ENCODE results near the gene CYBC1.

Gene CYBC1

GRCh38 chr17:82494236-82495055 is 43.9 kb upstream of the CYBC1 start (continued):
- TF ChIP-seq PRDM2 (tag by site-specific recombination; IDR thresholded peaks at IDR 0.05; ENCODE audit: borderline replicate concordance), result peak; percentile 83; the same call in 1 of the 2 replicates
- peak; percentile 90 for TF ChIP-seq ZNF394 (tag by site-specific recombination; IDR thresholded peaks at IDR 0.05; ENCODE audit: borderline replicate concordance)
- no peak for TF ChIP-seq ZNF473 (tag by site-specific recombination; IDR thresholded peaks at IDR 0.05)
- TF ChIP-seq, protein P1, sequence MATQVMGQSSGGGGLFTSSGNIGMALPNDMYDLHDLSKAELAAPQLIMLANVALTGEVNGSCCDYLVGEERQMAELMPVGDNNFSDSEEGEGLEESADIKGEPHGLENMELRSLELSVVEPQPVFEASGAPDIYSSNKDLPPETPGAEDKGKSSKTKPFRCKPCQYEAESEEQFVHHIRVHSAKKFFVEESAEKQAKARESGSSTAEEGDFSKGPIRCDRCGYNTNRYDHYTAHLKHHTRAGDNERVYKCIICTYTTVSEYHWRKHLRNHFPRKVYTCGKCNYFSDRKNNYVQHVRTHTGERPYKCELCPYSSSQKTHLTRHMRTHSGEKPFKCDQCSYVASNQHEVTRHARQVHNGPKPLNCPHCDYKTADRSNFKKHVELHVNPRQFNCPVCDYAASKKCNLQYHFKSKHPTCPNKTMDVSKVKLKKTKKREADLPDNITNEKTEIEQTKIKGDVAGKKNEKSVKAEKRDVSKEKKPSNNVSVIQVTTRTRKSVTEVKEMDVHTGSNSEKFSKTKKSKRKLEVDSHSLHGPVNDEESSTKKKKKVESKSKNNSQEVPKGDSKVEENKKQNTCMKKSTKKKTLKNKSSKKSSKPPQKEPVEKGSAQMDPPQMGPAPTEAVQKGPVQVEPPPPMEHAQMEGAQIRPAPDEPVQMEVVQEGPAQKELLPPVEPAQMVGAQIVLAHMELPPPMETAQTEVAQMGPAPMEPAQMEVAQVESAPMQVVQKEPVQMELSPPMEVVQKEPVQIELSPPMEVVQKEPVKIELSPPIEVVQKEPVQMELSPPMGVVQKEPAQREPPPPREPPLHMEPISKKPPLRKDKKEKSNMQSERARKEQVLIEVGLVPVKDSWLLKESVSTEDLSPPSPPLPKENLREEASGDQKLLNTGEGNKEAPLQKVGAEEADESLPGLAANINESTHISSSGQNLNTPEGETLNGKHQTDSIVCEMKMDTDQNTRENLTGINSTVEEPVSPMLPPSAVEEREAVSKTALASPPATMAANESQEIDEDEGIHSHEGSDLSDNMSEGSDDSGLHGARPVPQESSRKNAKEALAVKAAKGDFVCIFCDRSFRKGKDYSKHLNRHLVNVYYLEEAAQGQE (tag by site-specific recombination; IDR thresholded peaks at IDR 0.05), result peak; percentile 63
- TF ChIP-seq ZNF274 (IDR thresholded peaks at IDR 0.05; ENCODE audit: low read length), result no peak
- no peak for TF ChIP-seq ZNF274 (tag by site-specific recombination; IDR thresholded peaks at IDR 0.05; ENCODE audit: borderline replicate concordance)
- no peak for TF ChIP-seq ZNF18 (tag by site-specific recombination; IDR thresholded peaks at IDR 0.05)
- no peak for TF ChIP-seq ZNF16 (tag by site-specific recombination; IDR thresholded peaks at IDR 0.05; ENCODE audit: low read depth)
- TF ChIP-seq, protein P2, sequence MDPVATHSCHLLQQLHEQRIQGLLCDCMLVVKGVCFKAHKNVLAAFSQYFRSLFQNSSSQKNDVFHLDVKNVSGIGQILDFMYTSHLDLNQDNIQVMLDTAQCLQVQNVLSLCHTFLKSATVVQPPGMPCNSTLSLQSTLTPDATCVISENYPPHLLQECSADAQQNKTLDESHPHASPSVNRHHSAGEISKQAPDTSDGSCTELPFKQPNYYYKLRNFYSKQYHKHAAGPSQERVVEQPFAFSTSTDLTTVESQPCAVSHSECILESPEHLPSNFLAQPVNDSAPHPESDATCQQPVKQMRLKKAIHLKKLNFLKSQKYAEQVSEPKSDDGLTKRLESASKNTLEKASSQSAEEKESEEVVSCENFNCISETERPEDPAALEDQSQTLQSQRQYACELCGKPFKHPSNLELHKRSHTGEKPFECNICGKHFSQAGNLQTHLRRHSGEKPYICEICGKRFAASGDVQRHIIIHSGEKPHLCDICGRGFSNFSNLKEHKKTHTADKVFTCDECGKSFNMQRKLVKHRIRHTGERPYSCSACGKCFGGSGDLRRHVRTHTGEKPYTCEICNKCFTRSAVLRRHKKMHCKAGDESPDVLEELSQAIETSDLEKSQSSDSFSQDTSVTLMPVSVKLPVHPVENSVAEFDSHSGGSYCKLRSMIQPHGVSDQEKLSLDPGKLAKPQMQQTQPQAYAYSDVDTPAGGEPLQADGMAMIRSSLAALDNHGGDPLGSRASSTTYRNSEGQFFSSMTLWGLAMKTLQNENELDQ (tag by site-specific recombination; IDR thresholded peaks at IDR 0.05; ENCODE audit: low read depth), result no peak
- TF ChIP-seq ZNF169 (tag by site-specific recombination; IDR thresholded peaks at IDR 0.05), result no peak
- TF ChIP-seq, protein P3, sequence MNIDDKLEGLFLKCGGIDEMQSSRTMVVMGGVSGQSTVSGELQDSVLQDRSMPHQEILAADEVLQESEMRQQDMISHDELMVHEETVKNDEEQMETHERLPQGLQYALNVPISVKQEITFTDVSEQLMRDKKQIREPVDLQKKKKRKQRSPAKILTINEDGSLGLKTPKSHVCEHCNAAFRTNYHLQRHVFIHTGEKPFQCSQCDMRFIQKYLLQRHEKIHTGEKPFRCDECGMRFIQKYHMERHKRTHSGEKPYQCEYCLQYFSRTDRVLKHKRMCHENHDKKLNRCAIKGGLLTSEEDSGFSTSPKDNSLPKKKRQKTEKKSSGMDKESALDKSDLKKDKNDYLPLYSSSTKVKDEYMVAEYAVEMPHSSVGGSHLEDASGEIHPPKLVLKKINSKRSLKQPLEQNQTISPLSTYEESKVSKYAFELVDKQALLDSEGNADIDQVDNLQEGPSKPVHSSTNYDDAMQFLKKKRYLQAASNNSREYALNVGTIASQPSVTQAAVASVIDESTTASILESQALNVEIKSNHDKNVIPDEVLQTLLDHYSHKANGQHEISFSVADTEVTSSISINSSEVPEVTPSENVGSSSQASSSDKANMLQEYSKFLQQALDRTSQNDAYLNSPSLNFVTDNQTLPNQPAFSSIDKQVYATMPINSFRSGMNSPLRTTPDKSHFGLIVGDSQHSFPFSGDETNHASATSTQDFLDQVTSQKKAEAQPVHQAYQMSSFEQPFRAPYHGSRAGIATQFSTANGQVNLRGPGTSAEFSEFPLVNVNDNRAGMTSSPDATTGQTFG (tag by site-specific recombination; IDR thresholded peaks at IDR 0.05; ENCODE audit: borderline replicate concordance), result no peak
- TF ChIP-seq ZNF146 (tag by site-specific recombination; IDR thresholded peaks at IDR 0.05), result peak; percentile 5
- TF ChIP-seq, protein P4, sequence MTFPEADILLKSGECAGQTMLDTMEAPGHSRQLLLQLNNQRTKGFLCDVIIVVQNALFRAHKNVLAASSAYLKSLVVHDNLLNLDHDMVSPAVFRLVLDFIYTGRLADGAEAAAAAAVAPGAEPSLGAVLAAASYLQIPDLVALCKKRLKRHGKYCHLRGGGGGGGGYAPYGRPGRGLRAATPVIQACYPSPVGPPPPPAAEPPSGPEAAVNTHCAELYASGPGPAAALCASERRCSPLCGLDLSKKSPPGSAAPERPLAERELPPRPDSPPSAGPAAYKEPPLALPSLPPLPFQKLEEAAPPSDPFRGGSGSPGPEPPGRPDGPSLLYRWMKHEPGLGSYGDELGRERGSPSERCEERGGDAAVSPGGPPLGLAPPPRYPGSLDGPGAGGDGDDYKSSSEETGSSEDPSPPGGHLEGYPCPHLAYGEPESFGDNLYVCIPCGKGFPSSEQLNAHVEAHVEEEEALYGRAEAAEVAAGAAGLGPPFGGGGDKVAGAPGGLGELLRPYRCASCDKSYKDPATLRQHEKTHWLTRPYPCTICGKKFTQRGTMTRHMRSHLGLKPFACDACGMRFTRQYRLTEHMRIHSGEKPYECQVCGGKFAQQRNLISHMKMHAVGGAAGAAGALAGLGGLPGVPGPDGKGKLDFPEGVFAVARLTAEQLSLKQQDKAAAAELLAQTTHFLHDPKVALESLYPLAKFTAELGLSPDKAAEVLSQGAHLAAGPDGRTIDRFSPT (tag by site-specific recombination; IDR thresholded peaks at IDR 0.05), result peak; percentile 100
- peak; percentile 61; the same call in 1 of the 2 replicates for TF ChIP-seq ZBTB21 (tag by site-specific recombination; IDR thresholded peaks at IDR 0.05)
- TF ChIP-seq ZNF354C (tag by site-specific recombination; IDR thresholded peaks at IDR 0.05; ENCODE audit: borderline replicate concordance, low read depth), result no peak
- no peak for TF ChIP-seq ZNF529 (tag by site-specific recombination; IDR thresholded peaks at IDR 0.05; ENCODE audit: insufficient replicate concordance)
- peak; percentile 68 for TF ChIP-seq ZNF335 (tag by site-specific recombination; conservative IDR thresholded peaks at IDR 0.05)
- TF ChIP-seq IKZF3 (tag by site-specific recombination; IDR thresholded peaks at IDR 0.05), result peak; percentile 100
- TF ChIP-seq ZNF596 (tag by site-specific recombination; IDR thresholded peaks at IDR 0.05), result no peak
